Left ventricle myocardium superior (tissue), 1 donor: ENCODE measurements around the gene CLOCK. TPM values are rescaled to one million over a fixed set of nuclear protein-coding genes. Genes with fewer than 3 reads are reported as not detected.
A peak's percentile ranks its signal among the peaks of the same experiment; 100 is the strongest.

Experiments
- ATAC-seq: fragments of 200-7000 bp; cut with Tn5 transposase; one replicate; pipeline ENCODE4 v1.9.1; 2020; ENCODE audit warnings: mild to moderate bottlenecking, moderate library complexity
- DNase-seq: peaks from one replicate; pipeline ENCODE4 v3.0.0-alpha.2; 2020
- intact Hi-C: fragments of 100-400 bp; cut with micrococcal nuclease; formaldehyde crosslinking; loops from one replicate; pipeline ENCODE4 v1.11.0; 2022
- total RNA-seq: library from RNA; stranded (reverse); fragmentation: NEBNext Ultra II Directional; extraction: Animal tissue kit (Norgen Biotek cat#: 25700); gene quantifications from one replicate; pipeline ENCODE4 v1.2.1, GENCODE V29; 2021
- donor health status: DM: no; HTN: yes; CAD: no; lungs with severe emphysema.

CLOCK gene
- total RNA-seq, 1 donor from 2014 or later, result 37.4 TPM

DNA sequence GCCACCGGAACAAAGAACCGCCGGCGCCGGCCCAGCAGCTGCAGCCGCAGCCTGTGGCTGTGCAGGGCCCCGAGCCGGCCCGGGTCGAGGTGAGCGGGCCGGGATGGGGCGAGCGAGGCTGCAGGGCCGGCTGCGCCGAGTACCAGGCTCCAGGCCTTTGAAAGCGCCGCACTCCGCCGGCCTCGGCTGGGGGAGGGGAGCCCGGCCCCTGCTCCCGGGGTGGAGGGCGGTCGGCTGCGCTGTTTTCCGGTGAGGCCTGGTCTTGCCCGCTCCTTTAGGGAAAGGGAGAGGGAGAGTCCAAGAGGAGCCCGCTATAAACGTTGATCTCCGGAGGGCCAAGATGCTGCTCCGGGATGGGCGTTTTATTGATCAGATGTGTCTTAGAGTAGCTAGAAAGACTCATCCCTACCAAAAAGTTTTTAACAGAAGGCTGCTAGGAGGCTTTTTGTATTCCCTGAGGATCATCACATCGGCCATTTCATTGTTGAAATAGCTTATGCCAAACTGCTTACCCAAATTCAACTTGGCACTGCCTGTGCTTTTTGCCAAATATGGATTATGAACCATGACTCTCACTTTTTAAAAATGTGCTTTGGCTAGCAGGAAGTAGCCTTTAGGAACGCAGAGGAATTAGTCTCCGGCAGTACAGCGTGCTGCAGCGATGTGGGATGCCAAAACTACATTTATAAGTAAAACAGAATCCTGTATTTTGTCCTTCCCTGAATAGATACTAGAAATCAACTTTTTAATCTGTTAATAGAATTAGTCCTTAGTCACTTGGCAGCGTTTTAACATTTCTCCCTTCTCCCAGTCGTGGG is 150.2 kb downstream of the CLOCK start:
- DNase-seq (peak; percentile 71), ATAC-seq (peak; percentile 65)
- intact Hi-C loops, result loop anchor here (10.0 kb wide), 1 partner anchor 52 kb away; the partner anchor contains the start of gene SRD5A3

DNA sequence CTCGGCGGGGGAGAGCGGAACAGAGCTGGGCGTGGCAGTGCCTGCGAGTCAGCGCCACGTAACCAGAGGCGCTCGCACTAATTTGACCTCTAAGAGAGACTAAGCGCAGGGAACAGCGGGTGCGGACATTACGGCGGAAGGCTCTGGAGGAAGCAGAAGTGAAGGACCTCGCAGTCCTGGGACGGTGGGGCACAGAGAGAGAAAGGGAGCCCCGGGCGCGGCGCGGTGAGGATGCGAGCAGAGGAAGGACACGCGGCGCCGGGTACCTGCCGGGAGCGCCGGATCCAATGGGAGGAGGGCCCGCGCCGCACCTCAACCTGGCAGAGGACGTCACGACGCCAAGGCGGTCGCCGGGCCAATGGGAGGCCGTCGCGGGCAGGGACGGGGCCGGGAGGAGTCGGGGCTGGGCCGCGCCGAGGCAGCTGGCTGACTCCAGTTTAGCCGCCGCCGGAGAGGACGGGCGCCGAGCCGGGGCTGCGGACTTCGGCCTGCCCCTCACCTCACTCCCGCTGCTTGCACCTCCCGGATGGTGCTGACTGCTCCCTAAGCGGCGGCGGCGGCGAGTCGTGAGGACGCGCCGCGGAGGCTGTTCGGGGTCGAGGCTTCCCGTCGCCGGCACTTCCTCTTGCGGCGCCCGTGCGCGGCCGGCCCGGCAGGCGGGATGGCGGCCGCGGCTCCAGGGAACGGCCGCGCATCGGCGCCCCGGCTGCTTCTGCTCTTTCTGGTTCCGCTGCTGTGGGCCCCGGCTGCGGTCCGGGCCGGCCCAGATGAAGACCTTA is 151.0 kb downstream of the CLOCK start, which contains the start of gene TMEM165:
TMEM165 (plus strand) TSS at position 429 of the 779 bp plus-strand sequence; CDS start at position 662, 233 bp downstream.
- ATAC-seq (peak; percentile 99), DNase-seq (peak; percentile 95)
- intact Hi-C loops, result loop anchor here (10.0 kb wide), 1 partner anchor 51 kb away; the partner anchor contains the start of gene SRD5A3

DNA sequence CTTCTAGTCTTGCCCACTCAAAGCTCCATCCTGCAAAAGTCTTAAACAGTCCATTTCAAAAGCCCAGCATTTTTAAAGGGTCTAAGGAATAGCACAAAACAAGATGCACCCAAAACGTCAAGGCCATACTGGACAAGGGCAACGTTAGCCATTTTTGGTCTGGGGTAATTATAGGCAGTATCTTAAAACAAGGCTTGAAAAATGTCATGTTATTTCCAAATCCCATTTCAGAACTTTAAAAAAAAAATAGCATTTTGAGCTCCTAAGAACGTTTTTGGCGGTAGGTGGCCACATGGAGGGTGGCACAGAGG is 151.5 kb downstream of the CLOCK start:
- intact Hi-C loops, result loop anchor here (10.0 kb wide), 1 partner anchor 50 kb away; the partner anchor contains the start of gene SRD5A3
- ATAC-seq, result no peak

DNA sequence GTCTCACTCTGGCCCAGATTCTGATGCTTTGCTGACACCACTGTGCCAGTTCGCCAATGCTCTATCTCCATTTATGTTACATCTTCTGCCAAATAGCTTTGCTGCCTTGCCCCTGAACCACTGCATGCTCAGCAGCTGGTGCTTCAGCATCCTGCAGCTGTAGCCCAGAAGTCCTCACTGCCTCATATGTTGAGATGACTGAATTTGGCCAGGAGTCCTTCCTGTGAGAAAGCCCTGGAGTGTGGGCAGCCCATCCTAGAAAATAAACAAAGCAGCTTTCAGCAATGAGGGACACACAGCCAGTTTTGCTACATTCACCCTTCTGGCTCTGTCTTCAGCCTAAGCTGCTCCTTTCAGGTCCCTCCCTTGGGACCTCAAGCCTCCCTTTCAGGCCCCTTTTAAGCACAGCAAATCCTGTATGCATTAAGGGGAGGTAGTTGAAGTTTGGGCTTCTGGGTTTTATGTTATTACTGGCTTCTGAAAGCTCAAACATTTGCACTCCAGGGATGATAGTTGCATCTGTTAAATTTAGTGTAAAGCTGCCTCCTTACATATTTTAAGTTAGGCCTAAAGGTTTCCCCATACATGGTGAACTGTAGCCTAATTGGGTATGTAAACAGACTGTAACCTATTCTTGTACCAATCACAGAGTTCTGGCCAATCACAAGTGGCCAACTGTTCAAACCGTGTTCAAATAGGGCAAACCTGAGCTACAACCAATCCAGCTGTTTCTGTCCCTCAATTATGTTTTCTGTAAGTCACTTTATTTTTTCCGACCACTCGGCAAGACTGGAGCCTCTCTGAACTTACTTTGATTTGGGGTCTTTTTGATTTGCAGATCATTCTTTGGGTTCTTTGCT is 153.0 kb downstream of the CLOCK start:
- ATAC-seq (no peak), DNase-seq (no peak)
- intact Hi-C loops, result loop anchor here (10.0 kb wide), 1 partner anchor 49 kb away; the partner anchor contains the start of gene SRD5A3

More for the DNA sequence above, 151.5 kb downstream of the CLOCK start:
- no peak for DNase-seq

DNA sequence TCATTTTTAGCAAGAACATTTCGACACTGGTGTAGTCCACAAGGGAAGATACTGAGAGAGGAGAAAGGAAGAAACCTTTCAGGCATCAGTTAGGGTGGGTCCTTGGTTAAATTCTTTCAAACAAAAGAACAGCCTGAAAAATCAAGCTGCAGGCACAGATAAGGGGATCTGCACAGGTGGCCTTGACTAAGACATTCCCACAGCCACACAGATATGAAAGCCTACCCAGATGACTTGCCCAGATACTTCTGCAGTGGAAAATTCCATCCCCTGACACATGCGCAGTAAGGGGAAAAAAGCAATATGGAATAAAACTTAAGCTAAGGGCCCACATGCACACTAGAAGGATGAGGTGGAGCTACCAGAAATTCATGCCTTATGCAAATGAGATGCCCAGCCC is 159.9 kb downstream of the CLOCK start:
- ATAC-seq, result no peak
- intact Hi-C loops, result no loop called here
- no peak for DNase-seq

DNA sequence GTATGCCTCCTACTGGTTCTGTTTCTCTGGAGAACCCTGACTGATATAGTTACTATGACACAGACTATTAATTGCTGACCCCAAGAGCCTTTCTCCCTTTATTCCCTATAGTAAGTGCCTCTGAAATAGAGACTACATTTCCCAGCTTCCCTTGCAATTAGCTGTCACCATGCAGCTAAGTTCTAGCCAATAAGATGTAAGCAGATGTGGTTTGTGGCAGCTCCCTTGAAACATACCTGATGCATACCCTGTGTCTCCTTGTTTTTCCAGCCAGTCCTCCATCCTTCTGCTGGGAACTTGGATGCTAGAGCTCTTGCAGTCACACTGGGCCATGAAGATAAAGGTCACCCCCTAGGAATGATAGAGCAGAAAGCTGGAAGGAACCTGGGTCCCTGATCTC is 160.6 kb downstream of the CLOCK start:
- DNase-seq (no peak), ATAC-seq (peak; percentile 21)
- intact Hi-C loops, result no loop called here

DNA sequence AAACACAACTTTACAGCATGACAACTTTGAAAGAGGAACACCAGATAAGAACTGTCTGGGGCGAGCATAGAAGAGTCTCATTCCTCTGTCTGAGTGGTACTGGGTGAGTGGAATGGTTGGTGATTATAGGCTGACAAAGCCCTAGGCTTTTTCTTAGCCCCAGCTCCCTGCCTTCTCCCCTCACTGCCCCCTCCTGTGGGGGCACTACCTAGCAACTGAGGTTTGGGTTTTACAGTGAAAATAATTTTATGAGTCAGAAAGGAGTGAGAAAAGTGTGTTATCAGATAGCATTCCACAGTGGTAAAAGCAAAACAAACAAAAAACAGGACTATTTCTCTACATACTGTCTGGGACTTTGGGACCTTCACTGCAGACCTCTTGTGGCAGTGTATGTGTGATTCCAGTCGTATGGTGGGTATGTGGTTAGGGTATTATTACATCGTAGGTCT is 161.5 kb downstream of the CLOCK start:
- intact Hi-C loops, result no loop called here
- no peak for DNase-seq
- no peak for ATAC-seq

DNA sequence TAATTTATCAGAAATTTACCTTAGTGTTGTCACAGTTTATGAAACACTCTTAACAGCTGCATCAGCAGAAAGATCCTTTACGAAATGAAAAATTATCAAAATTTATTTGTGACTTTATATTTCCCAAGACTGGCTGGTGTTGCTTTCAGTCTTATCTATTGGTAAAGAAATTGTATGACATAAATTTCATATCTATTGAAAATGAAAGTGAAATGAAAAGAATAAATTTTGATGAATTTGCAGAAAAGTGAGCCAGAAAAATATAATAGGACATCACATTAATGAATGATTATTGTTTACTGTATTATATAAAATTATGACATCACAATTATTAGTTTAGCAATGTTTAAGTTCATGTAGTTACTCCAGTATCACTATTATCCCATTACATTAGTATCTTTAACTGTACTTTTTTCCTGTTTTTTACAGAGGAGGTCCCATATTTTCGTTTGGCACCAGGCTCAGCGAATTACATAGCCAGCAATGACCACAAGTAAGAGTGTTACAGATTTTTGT is 164.2 kb downstream of the CLOCK start:
- intact Hi-C loops, result no loop called here
- ATAC-seq, result no peak

DNA sequence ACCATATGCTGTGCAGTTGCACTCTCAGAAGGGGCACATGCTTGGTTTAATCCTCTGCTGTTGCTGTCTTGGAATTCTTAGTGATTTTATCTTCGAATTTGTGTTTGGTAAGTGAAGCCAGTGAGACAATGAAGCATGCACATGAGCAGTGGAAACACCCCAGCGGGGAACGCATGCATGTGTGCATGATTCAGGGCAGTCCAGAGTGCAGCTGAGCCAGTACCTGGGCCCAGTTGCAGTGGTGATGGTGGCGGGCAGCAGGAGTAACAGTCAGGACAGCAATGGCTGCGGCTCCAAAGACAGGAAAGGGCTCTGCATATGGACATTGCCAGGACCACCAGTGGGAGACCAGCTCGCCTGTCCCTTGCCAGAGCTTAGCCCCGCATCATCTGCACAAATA is 165.2 kb downstream of the CLOCK start:
- intact Hi-C loops, result no loop called here
- DNase-seq (no peak), ATAC-seq (no peak)

More for the DNA sequence above, 164.2 kb downstream of the CLOCK start:
- DNase-seq, result no peak

DNA sequence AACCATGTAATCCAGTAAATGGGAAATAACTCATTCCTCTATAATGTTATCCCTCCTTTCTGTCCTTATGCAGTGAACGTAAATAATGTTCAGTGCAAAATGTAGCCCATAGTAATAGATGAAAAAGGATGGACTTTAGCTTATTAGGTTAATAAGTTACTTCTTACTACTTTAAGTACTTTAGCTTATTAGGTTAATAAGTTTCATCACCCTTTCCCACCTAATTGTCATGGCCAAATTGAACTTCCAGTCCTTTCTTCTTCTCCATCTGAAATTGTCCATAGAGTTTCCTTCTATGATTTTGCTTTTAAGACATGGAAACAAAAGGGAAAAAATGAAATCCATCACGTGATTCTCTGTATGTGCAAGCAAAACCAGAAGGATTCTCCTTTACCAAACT is 166.1 kb downstream of the CLOCK start:
- no peak for ATAC-seq
- intact Hi-C loops, result no loop called here
- DNase-seq, result no peak

DNA sequence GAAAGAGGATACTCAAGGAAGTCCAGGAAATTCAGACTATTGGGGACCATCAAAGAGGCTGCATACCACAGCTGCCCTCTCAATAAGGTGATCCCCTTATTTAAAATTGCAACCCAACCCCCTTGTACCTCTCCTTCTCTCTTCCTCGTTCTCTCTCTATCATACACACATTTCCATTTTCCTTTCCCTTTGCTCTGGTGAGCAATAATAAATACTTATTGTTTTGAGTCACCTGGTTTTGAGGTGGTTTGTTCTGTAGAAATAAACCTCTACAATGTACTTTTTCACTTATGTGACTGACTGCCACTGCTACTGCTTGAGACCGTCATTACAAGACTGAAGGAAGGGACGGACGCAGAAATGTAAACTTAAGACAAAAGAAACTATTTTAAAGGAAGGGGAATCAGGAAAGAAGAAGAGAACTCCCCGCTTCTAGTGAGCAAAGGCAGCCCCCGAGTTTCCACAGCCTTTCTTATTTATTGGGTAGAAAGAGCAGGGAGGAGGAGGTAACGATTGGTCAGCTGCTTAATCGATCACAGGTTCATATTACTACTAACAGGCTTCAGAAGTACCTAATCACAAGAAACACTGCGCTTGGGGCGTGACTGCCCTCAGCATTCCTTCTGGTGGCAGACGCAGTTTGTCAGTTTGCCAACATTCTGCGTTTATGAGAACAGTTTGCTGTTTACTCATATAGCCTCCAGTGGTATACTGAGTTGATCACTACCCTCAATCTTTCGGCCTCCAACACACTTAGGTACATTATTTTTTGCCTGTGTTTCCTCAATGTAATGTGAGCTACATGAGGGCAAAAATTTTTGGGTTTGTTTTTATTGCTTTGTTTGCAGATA is 167.9 kb downstream of the CLOCK start:
- DNase-seq (no peak), ATAC-seq (no peak)
- intact Hi-C loops, result no loop called here

Other genes starting within 250 kb of the CLOCK start
- 8.7 TPM for gene SRD5A3, start 200.7 kb downstream of the CLOCK start, total RNA-seq
- gene TMEM165, start 151.0 kb downstream of the CLOCK start, total RNA-seq, result 35.9 TPM
- not detected for gene PDCL2, start 45.3 kb upstream of the CLOCK start, total RNA-seq
- not detected for gene NMU, start 89.4 kb upstream of the CLOCK start, total RNA-seq